Duodenal mucosa (tissue), 2 donors: Measurements from ENCODE around the gene ANO1.

Experiments used
- H3K27ac ChIP-seq: one replicate; pipeline ENCODE4 v1.7.0; 2013; ENCODE audit warnings: low read depth, low read length
- H3K27me3 ChIP-seq, 2 donors: one replicate each; pipeline ENCODE4 v1.7.0; 2013; ENCODE audit warnings: low read length in 2 of 2, control low read depth in 1 of 2; ENCODE audit not compliant: insufficient read depth in 2 of 2, control insufficient read depth in 1 of 2
- H3K36me3 ChIP-seq, 2 donors: one replicate each; pipeline ENCODE4 v1.7.0; 2013; ENCODE audit warnings: low read length in 2 of 2, control low read depth in 1 of 2; ENCODE audit not compliant: insufficient read depth in 2 of 2, control insufficient read depth in 1 of 2
- H3K4me1 ChIP-seq, 2 donors: one replicate each; pipeline ENCODE4 v1.7.0; 2013; ENCODE audit warnings: low read length in 2 of 2, control low read depth in 1 of 2; ENCODE audit not compliant: insufficient read depth in 2 of 2, control insufficient read depth in 1 of 2
- H3K4me3 ChIP-seq, 2 donors: one replicate each; pipeline ENCODE4 v1.7.0; 2013; ENCODE audit warnings: low read length in 2 of 2, low read depth in 1 of 2
- H3K9ac ChIP-seq, 2 donors: one replicate each; pipeline ENCODE4 v1.7.0; 2013; ENCODE audit warnings: low read length in 2 of 2, low read depth in 1 of 2
- H3K9me3 ChIP-seq, 2 donors: one replicate each; pipeline ENCODE4 v1.7.0; 2013; ENCODE audit warnings: low read length in 2 of 2, control low read depth in 1 of 2; ENCODE audit not compliant: control insufficient read depth in 1 of 2

The ANO1 gene

GRCh38 chr11:70050243-70050642 lies 27.9 kb upstream of the ANO1 start:
- H3K27me3 ChIP-seq, result peaks cover 4 to 14% of the 10 kb centered on the region in 2 donors
- H3K36me3 ChIP-seq, result no peaks in the 10 kb centered on the region
- H3K9ac ChIP-seq, result no peak overlapping the region
- H3K27ac ChIP-seq, result no peak overlapping the region
- no peaks in the 10 kb centered on the region for H3K4me1 ChIP-seq
- no peaks in the 10 kb centered on the region for H3K9me3 ChIP-seq
- H3K4me3 ChIP-seq, result no peak overlapping the region

GRCh38 chr11:70054004-70054403 lies 24.1 kb upstream of the ANO1 start:
- Histone ChIP-seq H3K36me3 (no peaks in the 10 kb centered on the region), H3K9me3 (no peaks in the 10 kb centered on the region), H3K4me1 (no peaks in the 10 kb centered on the region), H3K27ac (no peak overlapping the region), H3K9ac (no peak overlapping the region), H3K4me3 (no peak overlapping the region), H3K27me3 (peaks cover 4 to 7% of the 10 kb centered on the region in 2 donors)

GRCh38 chr11:70055444-70055843 lies 22.7 kb upstream of the ANO1 start:
- H3K4me1 ChIP-seq, result no peaks in the 10 kb centered on the region
- H3K4me3 ChIP-seq, result no peak overlapping the region
- no peak overlapping the region for H3K27ac ChIP-seq
- no peaks in the 10 kb centered on the region for H3K36me3 ChIP-seq
- H3K9ac ChIP-seq, result no peak overlapping the region
- H3K9me3 ChIP-seq, result no peaks in the 10 kb centered on the region
- H3K27me3 ChIP-seq, result peaks cover 4 to 5% of the 10 kb centered on the region in 2 donors

- H3K4me3 ChIP-seq, result no peak overlapping the region
- no peaks in the 10 kb centered on the region for H3K4me1 ChIP-seq
- peaks cover 5 to 7% of the 10 kb centered on the region in 2 donors for H3K27me3 ChIP-seq
- no peak overlapping the region for H3K27ac ChIP-seq
- no peaks in the 10 kb centered on the region for H3K36me3 ChIP-seq
- no peak overlapping the region for H3K9ac ChIP-seq
- H3K9me3 ChIP-seq, result no peaks in the 10 kb centered on the region
Observed at GRCh38 chr11:70057080-70057479, 21.0 kb upstream of the ANO1 start.

GRCh38 chr11:70059971-70060370 lies 18.1 kb upstream of the ANO1 start:
- Histone ChIP-seq H3K36me3 (no peaks in the 10 kb centered on the region), H3K27me3 (peaks cover 4 to 7% of the 10 kb centered on the region in 2 donors), H3K9me3 (no peaks in the 10 kb centered on the region), H3K4me1 (no peaks in the 10 kb centered on the region), H3K4me3 (no peak overlapping the region), H3K27ac (no peak overlapping the region), H3K9ac (no peak overlapping the region)

- H3K4me1 ChIP-seq, result no peaks in the 10 kb centered on the region
- no peak overlapping the region for H3K9ac ChIP-seq
- H3K27ac ChIP-seq, result no peak overlapping the region
- H3K4me3 ChIP-seq, result no peak overlapping the region
- peaks cover 4 to 7% of the 10 kb centered on the region in 2 donors for H3K27me3 ChIP-seq
- H3K36me3 ChIP-seq, result no peaks in the 10 kb centered on the region
- no peaks in the 10 kb centered on the region for H3K9me3 ChIP-seq
Observed at GRCh38 chr11:70060611-70061293, 17.4 kb upstream of the ANO1 start.

GRCh38 chr11:70061734-70062133 lies 16.4 kb upstream of the ANO1 start:
- H3K9me3 ChIP-seq, result no peaks in the 10 kb centered on the region
- no peak overlapping the region for H3K4me3 ChIP-seq

GRCh38 chr11:70063121-70063520 lies 15.0 kb upstream of the ANO1 start:
- Histone ChIP-seq H3K4me3 (no peak overlapping the region), H3K27me3 (peaks cover 5 to 8% of the 10 kb centered on the region in 2 donors), H3K27ac (no peak overlapping the region), H3K36me3 (no peaks in the 10 kb centered on the region), H3K9me3 (no peaks in the 10 kb centered on the region), H3K9ac (no peak overlapping the region), H3K4me1 (peaks cover 0 to 5% of the 10 kb centered on the region in 2 donors)

More at GRCh38 chr11:70061734-70062133, 16.4 kb upstream of the ANO1 start:
- Histone ChIP-seq H3K36me3 (no peaks in the 10 kb centered on the region), H3K27ac (no peak overlapping the region), H3K27me3 (peaks cover 4 to 5% of the 10 kb centered on the region in 2 donors), H3K4me1 (no peaks in the 10 kb centered on the region), H3K9ac (no peak overlapping the region)

GRCh38 chr11:70063555-70063954 lies 14.6 kb upstream of the ANO1 start:
- H3K27ac ChIP-seq, result no peak overlapping the region

GRCh38 chr11:70064008-70064725 lies 13.9 kb upstream of the ANO1 start:
- H3K27ac ChIP-seq, result no peak overlapping the region
- H3K27me3 ChIP-seq, result peaks cover 16% of the 10 kb centered on the region in 2 donors
- no peaks in the 10 kb centered on the region for H3K36me3 ChIP-seq
- H3K9ac ChIP-seq, result no peak overlapping the region
- no peak overlapping the region for H3K4me3 ChIP-seq
- peaks cover 0 to 5% of the 10 kb centered on the region in 2 donors for H3K4me1 ChIP-seq
- no peaks in the 10 kb centered on the region for H3K9me3 ChIP-seq

More at GRCh38 chr11:70063555-70063954, 14.6 kb upstream of the ANO1 start:
- H3K9me3 ChIP-seq, result no peaks in the 10 kb centered on the region
- peaks cover 0 to 5% of the 10 kb centered on the region in 2 donors for H3K4me1 ChIP-seq
- H3K4me3 ChIP-seq, result no peak overlapping the region
- no peak overlapping the region for H3K9ac ChIP-seq
- H3K36me3 ChIP-seq, result no peaks in the 10 kb centered on the region
- H3K27me3 ChIP-seq, result peaks cover 10% of the 10 kb centered on the region in 2 donors
